Astrocyte of the spinal cord (primary cell): Measurements from ENCODE around the gene CDKN1B.
A peak's percentile ranks its signal among the peaks of the same experiment; 100 is the strongest.
"Not testable (repeated sequence)": the region's sequence is repeated elsewhere in the genome, so short reads cannot be mapped to it uniquely, and the experiment has no call there.

Source experiments
- DNase-seq: peaks from one replicate; pipeline ENCODE4 v3.0.0; 2011; ENCODE audit warnings: low read depth, low spot score
- H3K4me3 ChIP-seq: 2 replicates; pipeline ENCODE4 v1.5.1; 2011; ENCODE audit warnings: low read depth, mild to moderate bottlenecking, low read length, moderate library complexity
- CTCF ChIP-seq: IDR thresholded peaks from 2 replicates; pipeline ENCODE4 v1.5.1; 2012; ENCODE audit warnings: low read depth, mild to moderate bottlenecking, low read length, inconsistent platforms
- in situ Hi-C: cut with HindIII; loops from 2 replicates; pipeline ENCODE4 v1.10.0; 2017; ENCODE audit warnings: low sequenced_read_pairs

The CDKN1B gene

DNA sequence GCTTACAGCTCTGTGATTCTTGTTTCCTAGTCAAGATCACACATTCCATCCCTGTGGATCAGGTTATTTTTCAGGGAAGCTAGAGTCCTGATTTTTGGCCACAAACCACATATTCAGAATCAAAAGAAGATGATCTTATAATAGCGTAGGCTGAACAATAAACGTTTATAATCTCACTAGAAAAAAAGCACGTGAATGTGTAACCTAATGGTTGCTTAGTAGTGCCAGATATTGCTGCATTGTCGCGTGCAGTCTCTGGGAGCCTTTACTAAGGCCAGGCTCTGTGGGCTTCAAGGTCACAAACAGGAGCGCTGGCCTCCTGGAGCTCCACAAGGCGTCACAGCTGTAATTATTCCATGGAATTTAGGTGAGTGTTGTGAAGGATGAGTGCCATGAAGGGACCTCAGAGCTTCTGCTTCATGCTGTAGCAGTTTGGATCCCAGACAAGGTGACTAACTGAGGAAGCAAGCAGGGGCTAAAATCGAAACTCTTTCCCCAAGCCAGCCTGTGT lies 17.4 kb downstream of the CDKN1B start:
- DNase-seq, result peak; percentile 16

DNA sequence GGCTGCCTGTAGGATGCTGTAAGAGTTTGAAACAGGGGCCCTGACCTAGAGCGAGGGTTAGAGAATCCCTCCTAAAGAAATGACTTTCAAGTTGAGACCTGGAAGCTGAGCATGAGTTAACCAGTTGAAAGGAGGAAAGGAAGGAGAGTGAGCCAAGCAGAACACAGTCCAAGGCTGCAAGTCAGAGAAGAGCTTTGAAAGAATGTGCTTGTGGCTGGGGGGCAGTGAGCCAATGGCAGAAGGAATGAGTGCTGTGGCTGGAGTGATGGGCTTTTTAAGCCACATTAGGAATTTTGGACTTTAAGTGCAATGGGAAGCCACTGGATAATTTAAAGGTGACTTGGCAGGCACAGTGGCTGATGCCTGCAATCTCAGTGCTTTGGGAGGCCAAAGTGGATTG lies 18.1 kb downstream of the CDKN1B start:
- no peak for TF ChIP-seq CTCF
- no peak overlapping the region for H3K4me3 ChIP-seq
- in situ Hi-C loops, result no loop called here
- peak; percentile 82 for DNase-seq

More for the DNA sequence above, 17.4 kb downstream of the CDKN1B start:
- H3K4me3 ChIP-seq, result no peak overlapping the region
- TF ChIP-seq CTCF, result no peak
- in situ Hi-C loops, result no loop called here

GRCh38 chr12:12736759-12737676 lies 19.9 kb downstream of the CDKN1B start:
- peak; percentile 80 for DNase-seq
- in situ Hi-C loops, result no loop called here
- peak; percentile 55 for TF ChIP-seq CTCF
- H3K4me3 ChIP-seq, result no peak overlapping the region

DNA sequence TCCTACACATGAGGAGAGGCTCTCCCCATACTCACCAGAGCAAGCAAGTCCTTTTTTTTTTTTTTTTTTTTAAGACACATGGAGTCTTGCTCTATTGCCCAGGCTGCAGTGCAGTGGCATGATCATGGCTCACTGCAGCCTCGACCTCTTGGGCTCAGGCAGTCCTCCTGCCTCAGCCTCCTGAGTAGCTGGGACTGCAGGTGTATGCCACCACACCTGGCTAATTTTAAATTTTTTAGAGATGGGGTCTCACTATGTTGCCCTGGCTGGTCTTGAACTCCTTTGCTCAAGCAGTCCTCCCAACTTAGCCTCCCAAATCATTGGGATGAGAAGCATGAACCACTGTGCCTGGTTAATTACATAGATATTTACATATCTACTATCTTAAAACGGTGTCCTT lies 21.0 kb downstream of the CDKN1B start:
- DNase-seq, H3K4me3 ChIP-seq, in situ Hi-C loops: not testable (repeated sequence)

- H3K4me3 ChIP-seq, result no peak overlapping the region
- no peak for TF ChIP-seq CTCF
- in situ Hi-C loops, result no loop called here
- no peak for DNase-seq
These were observed 24.5 kb downstream of the CDKN1B start for GRCh38 chr12:12741660-12742059.

DNA sequence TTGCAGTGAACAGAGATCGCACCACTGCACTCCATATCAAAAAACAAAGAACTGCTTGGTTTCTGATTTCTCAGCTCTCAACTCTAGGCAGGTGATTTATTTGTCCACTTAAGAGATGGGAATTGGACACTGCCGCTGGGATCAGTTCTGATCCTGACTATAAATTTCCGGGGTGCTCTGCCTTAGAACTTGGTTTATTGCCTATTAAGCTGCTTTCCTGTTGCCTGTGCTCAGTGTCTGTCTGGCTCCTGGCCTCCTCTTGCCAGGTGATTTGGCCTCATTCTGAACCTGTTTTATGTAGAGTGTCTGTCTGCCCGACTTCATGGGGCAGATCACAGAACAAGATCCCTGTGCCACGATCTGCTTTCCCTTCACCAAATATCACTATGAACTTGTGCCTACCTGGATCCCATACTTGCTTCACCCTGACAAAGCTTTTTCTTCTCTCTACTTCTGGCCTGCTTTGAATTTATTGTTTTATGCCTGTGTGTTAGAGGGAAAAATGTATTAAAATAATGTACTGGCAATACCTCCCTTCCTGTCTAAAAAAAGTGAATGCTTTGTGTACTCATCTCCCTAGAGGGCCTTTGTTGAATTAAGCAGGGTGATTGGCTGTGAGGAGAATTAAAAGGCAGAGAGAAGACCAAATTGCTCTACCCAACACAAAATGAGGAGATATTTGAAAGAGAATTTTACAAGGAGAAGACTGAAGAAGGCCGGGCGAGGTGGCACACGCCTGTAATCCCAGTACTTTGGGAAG lies 27.6 kb downstream of the CDKN1B start:
- H3K4me3 ChIP-seq, result no peak overlapping the region
- no peak for TF ChIP-seq CTCF
- in situ Hi-C loops, result no loop called here
- no peak for DNase-seq
